GM19452 (cell line): Measurements from ENCODE around the gene CERS2.
A peak's percentile ranks its signal among the peaks of the same experiment; 100 is the strongest.

Experiments
- ATAC-seq: cut with Tn5 transposase; IDR thresholded peaks from one replicate; pipeline ENCODE4 v1.9.1; 2021; ENCODE audit not compliant: unreplicated experiment

CERS2 gene

GRCh38 chr1:150974580-150975478, at the start of gene CERS2:
Gene CERS2, minus strand, starts transcription at chr1:150974835. Its CDS starts 5,745 bp downstream, at chr1:150969090.
- peak; percentile 42 for ATAC-seq

GRCh38 chr1:151013518-151013917, 38.9 kb upstream of the CERS2 start:
- no peak for ATAC-seq

- no peak for ATAC-seq
Measured at GRCh38 chr1:151012684-151013471, 38.2 kb upstream of the CERS2 start.

GRCh38 chr1:151011154-151011850, 36.7 kb upstream of the CERS2 start:
- no peak for ATAC-seq

GRCh38 chr1:151010346-151010726, 35.7 kb upstream of the CERS2 start:
- ATAC-seq: no peak

- ATAC-seq: no peak
Measured at GRCh38 chr1:151009674-151010345, 35.2 kb upstream of the CERS2 start.

GRCh38 chr1:151009206-151009587, 34.6 kb upstream of the CERS2 start:
- no peak for ATAC-seq

GRCh38 chr1:151008244-151009205, 33.9 kb upstream of the CERS2 start, which contains the start of gene PRUNE1:
Gene PRUNE1, plus strand, starts transcription at chr1:151008449. Its CDS starts 184 bp downstream, at chr1:151008633.
- ATAC-seq: peak; percentile 67

GRCh38 chr1:151007853-151008243, 33.2 kb upstream of the CERS2 start:
- no peak for ATAC-seq

GRCh38 chr1:151006327-151007052, 31.9 kb upstream of the CERS2 start, which contains the start of gene MINDY1:
Gene MINDY1, minus strand, starts transcription at chr1:151006902. Its CDS starts 4,285 bp downstream, at chr1:151002617.
- ATAC-seq: no peak

GRCh38 chr1:151005729-151006319, 31.2 kb upstream of the CERS2 start:
- no peak for ATAC-seq

GRCh38 chr1:151003180-151003579, 28.5 kb upstream of the CERS2 start:
- ATAC-seq: no peak

GRCh38 chr1:151002611-151003010, 28.0 kb upstream of the CERS2 start:
- ATAC-seq: no peak

- no peak for ATAC-seq
Measured at GRCh38 chr1:151002051-151002450, 27.4 kb upstream of the CERS2 start.

GRCh38 chr1:151001602-151002001, 27.0 kb upstream of the CERS2 start:
- ATAC-seq: no peak

GRCh38 chr1:151000408-151000807, 25.8 kb upstream of the CERS2 start:
- ATAC-seq: no peak

GRCh38 chr1:150999926-151000325, 25.3 kb upstream of the CERS2 start:
- ATAC-seq: no peak

- no peak for ATAC-seq
Measured at GRCh38 chr1:150999051-150999674, 24.5 kb upstream of the CERS2 start.
